ENCODE results near the gene TMEM132D.

- TF ChIP-seq POLR2A (IDR thresholded peaks at IDR 0.05; ENCODE audit: low read length): no peak
- TF ChIP-seq GATA1 (IDR thresholded peaks at IDR 0.05; ENCODE audit: low read depth, low read length): no peak
Observed at GRCh38 chr12:129588142-129588541, 315.7 kb downstream of the TMEM132D start.

All from erythroblast (primary cell).